ENCODE results near the gene GYPC. TPM values are rescaled to one million over a fixed set of nuclear protein-coding genes. Genes with fewer than 3 reads are reported as not detected.

GYPC gene
- total RNA-seq, 1 experiment from 2014 or later = 28.1 TPM

DNA sequence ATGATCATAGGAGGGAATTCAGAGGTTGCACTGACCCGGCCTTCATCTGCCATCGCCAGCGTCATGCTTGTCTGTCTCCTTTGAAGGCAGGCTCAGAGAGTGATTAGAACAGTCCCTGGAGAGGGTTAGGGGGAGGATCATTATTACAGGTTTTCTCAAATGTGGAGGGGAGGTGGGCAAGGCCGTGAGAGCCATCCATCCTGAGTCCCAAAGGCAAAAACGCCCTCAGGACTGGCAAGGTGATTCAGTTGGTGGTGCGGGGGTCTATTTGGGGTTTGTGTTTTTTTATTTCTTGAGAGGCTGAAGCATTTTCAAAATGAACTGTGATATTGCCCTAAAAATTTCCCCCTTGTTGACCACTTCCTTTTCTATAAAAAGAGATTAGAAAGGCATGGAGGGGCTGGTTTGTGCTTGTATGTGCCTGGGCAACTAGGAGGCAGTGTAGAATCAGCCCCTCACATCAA, 39.3 kb upstream of the GYPC start (continued):
- TF ChIP-seq, protein P1, sequence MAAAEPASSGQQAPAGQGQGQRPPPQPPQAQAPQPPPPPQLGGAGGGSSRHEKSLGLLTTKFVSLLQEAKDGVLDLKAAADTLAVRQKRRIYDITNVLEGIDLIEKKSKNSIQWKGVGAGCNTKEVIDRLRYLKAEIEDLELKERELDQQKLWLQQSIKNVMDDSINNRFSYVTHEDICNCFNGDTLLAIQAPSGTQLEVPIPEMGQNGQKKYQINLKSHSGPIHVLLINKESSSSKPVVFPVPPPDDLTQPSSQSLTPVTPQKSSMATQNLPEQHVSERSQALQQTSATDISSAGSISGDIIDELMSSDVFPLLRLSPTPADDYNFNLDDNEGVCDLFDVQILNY (CRISPR knock-in tag; IDR thresholded peaks at IDR 0.05) = no peak
- no peak for TF ChIP-seq GTF2I (CRISPR knock-in tag; conservative IDR thresholded peaks at IDR 0.05)
- TF ChIP-seq, protein P2, sequence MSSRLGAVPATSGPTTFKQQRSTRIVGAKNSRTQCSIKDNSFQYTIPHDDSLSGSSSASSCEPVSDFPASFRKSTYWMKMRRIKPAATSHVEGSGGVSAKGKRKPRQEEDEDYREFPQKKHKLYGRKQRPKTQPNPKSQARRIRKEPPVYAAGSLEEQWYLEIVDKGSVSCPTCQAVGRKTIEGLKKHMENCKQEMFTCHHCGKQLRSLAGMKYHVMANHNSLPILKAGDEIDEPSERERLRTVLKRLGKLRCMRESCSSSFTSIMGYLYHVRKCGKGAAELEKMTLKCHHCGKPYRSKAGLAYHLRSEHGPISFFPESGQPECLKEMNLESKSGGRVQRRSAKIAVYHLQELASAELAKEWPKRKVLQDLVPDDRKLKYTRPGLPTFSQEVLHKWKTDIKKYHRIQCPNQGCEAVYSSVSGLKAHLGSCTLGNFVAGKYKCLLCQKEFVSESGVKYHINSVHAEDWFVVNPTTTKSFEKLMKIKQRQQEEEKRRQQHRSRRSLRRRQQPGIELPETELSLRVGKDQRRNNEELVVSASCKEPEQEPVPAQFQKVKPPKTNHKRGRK (CRISPR knock-in tag; IDR thresholded peaks at IDR 0.05; ENCODE audit: borderline replicate concordance) = no peak
- no peak for TF ChIP-seq MYBL2 (CRISPR knock-in tag; IDR thresholded peaks at IDR 0.05)
- no peak for TF ChIP-seq JUN (CRISPR knock-in tag; IDR thresholded peaks at IDR 0.05)
- TF ChIP-seq, protein P3, sequence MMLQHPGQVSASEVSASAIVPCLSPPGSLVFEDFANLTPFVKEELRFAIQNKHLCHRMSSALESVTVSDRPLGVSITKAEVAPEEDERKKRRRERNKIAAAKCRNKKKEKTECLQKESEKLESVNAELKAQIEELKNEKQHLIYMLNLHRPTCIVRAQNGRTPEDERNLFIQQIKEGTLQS (CRISPR knock-in tag; conservative IDR thresholded peaks at IDR 0.05) = no peak
- TF ChIP-seq TEAD4 (CRISPR knock-in tag; IDR thresholded peaks at IDR 0.05) = no peak
- TF ChIP-seq NR3C1 (CRISPR knock-in tag; conservative IDR thresholded peaks at IDR 0.05; ENCODE audit: low read depth) = no peak
- TF ChIP-seq, protein P4, sequence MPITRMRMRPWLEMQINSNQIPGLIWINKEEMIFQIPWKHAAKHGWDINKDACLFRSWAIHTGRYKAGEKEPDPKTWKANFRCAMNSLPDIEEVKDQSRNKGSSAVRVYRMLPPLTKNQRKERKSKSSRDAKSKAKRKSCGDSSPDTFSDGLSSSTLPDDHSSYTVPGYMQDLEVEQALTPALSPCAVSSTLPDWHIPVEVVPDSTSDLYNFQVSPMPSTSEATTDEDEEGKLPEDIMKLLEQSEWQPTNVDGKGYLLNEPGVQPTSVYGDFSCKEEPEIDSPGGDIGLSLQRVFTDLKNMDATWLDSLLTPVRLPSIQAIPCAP (CRISPR knock-in tag; IDR thresholded peaks at IDR 0.05) = no peak
- TF ChIP-seq MXD4 (CRISPR knock-in tag; IDR thresholded peaks at IDR 0.05; ENCODE audit: borderline replicate concordance) = no peak
- TF ChIP-seq, protein P5, sequence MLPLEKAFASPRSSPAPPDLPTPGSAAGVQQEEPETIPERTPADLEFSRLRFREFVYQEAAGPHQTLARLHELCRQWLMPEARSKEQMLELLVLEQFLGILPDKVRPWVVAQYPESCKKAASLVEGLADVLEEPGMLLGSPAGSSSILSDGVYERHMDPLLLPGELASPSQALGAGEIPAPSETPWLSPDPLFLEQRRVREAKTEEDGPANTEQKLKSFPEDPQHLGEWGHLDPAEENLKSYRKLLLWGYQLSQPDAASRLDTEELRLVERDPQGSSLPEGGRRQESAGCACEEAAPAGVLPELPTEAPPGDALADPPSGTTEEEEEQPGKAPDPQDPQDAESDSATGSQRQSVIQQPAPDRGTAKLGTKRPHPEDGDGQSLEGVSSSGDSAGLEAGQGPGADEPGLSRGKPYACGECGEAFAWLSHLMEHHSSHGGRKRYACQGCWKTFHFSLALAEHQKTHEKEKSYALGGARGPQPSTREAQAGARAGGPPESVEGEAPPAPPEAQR (CRISPR knock-in tag; IDR thresholded peaks at IDR 0.05) = no peak
- TF ChIP-seq CREM (CRISPR knock-in tag; IDR thresholded peaks at IDR 0.05) = no peak

DNA sequence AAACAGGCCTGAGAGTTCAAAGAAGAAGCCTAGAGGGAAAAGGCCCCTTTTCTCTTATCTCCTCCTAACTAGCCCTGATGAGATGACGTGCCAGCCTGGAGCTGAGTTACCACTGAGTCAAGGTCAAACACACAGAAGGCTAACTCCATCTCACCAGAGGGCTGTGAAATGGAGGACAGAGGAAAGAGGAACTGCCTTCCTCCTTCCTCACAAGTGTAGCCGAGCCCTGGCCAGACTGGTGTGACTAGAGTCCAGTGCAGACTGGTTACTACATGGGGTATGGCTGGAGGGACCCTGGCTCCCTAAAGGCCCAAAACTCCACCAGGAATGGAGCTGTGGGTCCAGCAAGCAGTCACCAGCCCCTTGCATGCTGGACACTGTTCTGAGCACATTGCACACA, 35.7 kb upstream of the GYPC start:
- no peak overlapping the region for H3K4me3 Mint-ChIP-seq
- no peaks in the 10 kb centered on the region for H3K27me3 Mint-ChIP-seq (ENCODE audit: low read depth)
- ATAC-seq (no peak), DNase-seq (ENCODE audit: low spot score) (no peak)
- no peak overlapping the region for H3K27ac Mint-ChIP-seq
- TF ChIP-seq CREB1 (CRISPR knock-in tag; IDR thresholded peaks at IDR 0.05) = no peak
- no peak for TF ChIP-seq ZNF396 (CRISPR knock-in tag; IDR thresholded peaks at IDR 0.05; ENCODE audit: borderline replicate concordance)
- TF ChIP-seq NFYB (CRISPR knock-in tag; conservative IDR thresholded peaks at IDR 0.05; ENCODE audit: low read depth) = no peak
- no peak for TF ChIP-seq OVOL2 (CRISPR knock-in tag; IDR thresholded peaks at IDR 0.05; ENCODE audit: borderline replicate concordance)
- TF ChIP-seq, protein P6, sequence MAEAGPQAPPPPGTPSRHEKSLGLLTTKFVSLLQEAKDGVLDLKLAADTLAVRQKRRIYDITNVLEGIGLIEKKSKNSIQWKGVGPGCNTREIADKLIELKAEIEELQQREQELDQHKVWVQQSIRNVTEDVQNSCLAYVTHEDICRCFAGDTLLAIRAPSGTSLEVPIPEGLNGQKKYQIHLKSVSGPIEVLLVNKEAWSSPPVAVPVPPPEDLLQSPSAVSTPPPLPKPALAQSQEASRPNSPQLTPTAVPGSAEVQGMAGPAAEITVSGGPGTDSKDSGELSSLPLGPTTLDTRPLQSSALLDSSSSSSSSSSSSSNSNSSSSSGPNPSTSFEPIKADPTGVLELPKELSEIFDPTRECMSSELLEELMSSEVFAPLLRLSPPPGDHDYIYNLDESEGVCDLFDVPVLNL (CRISPR knock-in tag; IDR thresholded peaks at IDR 0.05; ENCODE audit: borderline replicate concordance, low read depth) = no peak
- TF ChIP-seq, protein P7, sequence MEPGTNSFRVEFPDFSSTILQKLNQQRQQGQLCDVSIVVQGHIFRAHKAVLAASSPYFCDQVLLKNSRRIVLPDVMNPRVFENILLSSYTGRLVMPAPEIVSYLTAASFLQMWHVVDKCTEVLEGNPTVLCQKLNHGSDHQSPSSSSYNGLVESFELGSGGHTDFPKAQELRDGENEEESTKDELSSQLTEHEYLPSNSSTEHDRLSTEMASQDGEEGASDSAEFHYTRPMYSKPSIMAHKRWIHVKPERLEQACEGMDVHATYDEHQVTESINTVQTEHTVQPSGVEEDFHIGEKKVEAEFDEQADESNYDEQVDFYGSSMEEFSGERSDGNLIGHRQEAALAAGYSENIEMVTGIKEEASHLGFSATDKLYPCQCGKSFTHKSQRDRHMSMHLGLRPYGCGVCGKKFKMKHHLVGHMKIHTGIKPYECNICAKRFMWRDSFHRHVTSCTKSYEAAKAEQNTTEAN (CRISPR knock-in tag; IDR thresholded peaks at IDR 0.05) = no peak
- TF ChIP-seq, protein P8, sequence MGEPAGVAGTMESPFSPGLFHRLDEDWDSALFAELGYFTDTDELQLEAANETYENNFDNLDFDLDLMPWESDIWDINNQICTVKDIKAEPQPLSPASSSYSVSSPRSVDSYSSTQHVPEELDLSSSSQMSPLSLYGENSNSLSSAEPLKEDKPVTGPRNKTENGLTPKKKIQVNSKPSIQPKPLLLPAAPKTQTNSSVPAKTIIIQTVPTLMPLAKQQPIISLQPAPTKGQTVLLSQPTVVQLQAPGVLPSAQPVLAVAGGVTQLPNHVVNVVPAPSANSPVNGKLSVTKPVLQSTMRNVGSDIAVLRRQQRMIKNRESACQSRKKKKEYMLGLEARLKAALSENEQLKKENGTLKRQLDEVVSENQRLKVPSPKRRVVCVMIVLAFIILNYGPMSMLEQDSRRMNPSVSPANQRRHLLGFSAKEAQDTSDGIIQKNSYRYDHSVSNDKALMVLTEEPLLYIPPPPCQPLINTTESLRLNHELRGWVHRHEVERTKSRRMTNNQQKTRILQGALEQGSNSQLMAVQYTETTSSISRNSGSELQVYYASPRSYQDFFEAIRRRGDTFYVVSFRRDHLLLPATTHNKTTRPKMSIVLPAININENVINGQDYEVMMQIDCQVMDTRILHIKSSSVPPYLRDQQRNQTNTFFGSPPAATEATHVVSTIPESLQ (CRISPR knock-in tag; IDR thresholded peaks at IDR 0.05) = no peak
- TF ChIP-seq NFATC4 (CRISPR knock-in tag; IDR thresholded peaks at IDR 0.05) = no peak
- TF ChIP-seq ZNF671 (CRISPR knock-in tag; IDR thresholded peaks at IDR 0.05) = no peak
- no peak for TF ChIP-seq FOXJ3 (CRISPR knock-in tag; IDR thresholded peaks at IDR 0.05; ENCODE audit: borderline replicate concordance)
- ChIA-PET POLR2A (interaction anchor here (0.5 kb wide), 1 partner anchor 138 kb away, joined by 6 read pairs; no protein-coding TSS in a partner anchor), CTCF (no interaction called here)
- peaks cover 8% of the 10 kb centered on the region for H3K36me3 Mint-ChIP-seq
- H3K9me3 Mint-ChIP-seq = peaks cover 32% of the 10 kb centered on the region
- no peaks in the 10 kb centered on the region for H3K4me1 Mint-ChIP-seq
